Astrocyte (in vitro differentiated cells and primary cell): ENCODE measurements around the gene GOLIM4. TPM values are rescaled to one million over a fixed set of nuclear protein-coding genes. Genes with fewer than 3 reads are reported as not detected.

Experiments used
- DNase-seq: peaks from one replicate; pipeline ENCODE4 v3.0.0-alpha.2; 2010; ENCODE audit warnings: low read depth
- FAIRE-seq: peaks from 2 replicates; lab custom pipeline; 2011; peaks lifted over from hg19 to GRCh38; lab: Jason Lieb, UNC
- H2AFZ ChIP-seq: 2 replicates; pipeline ENCODE4 v1.6.0; 2012; ENCODE audit warnings: low read depth, low read length, inconsistent platforms
- H3K27ac ChIP-seq: 2 replicates; pipeline ENCODE4 v1.5.1; 2011; ENCODE audit warnings: low read depth, low read length, inconsistent platforms
- H3K27me3 ChIP-seq: 2 replicates; pipeline ENCODE4 v1.6.0; 2011; ENCODE audit warnings: low read length, inconsistent platforms; ENCODE audit not compliant: insufficient read depth
- H3K36me3 ChIP-seq: 2 replicates; pipeline ENCODE4 v1.5.1; 2011; ENCODE audit warnings: low read length, inconsistent platforms; ENCODE audit not compliant: insufficient read depth
- H3K4me1 ChIP-seq: 2 replicates; pipeline ENCODE4 v1.5.1; 2011; ENCODE audit warnings: low read length, inconsistent platforms; ENCODE audit not compliant: insufficient read depth
- H3K4me2 ChIP-seq: 2 replicates; pipeline ENCODE4 v1.6.0; 2012; ENCODE audit warnings: low read length, inconsistent platforms
- H3K4me3 ChIP-seq: 2 replicates; pipeline ENCODE4 v1.5.1; 2011; ENCODE audit warnings: low read depth, mild to moderate bottlenecking, low read length, inconsistent platforms; ENCODE audit not compliant: insufficient read depth
- H3K79me2 ChIP-seq: 2 replicates; pipeline ENCODE4 v1.6.0; 2012; ENCODE audit warnings: mild to moderate bottlenecking, low read length, inconsistent platforms; ENCODE audit not compliant: insufficient read depth
- H3K9ac ChIP-seq: 2 replicates; pipeline ENCODE4 v1.6.0; 2012; ENCODE audit warnings: mild to moderate bottlenecking, low read length, inconsistent platforms
- H3K9me3 ChIP-seq: 2 replicates; pipeline ENCODE4 v1.5.1; 2012; ENCODE audit warnings: low read depth, mild to moderate bottlenecking, low read length, inconsistent platforms; ENCODE audit not compliant: insufficient read depth
- H4K20me1 ChIP-seq: 2 replicates; pipeline ENCODE4 v1.6.0; 2012; ENCODE audit warnings: low read length, inconsistent platforms; ENCODE audit not compliant: insufficient read depth
- H3K27ac Mint-ChIP-seq: one replicate; pipeline ENCODE4 v1.8.0; 2021; ENCODE audit warnings: mild to moderate bottlenecking, mixed read lengths; ENCODE audit not compliant: unreplicated experiment
- H3K27me3 Mint-ChIP-seq: one replicate; pipeline ENCODE4 v1.8.0; 2021; ENCODE audit warnings: low read depth, mixed read lengths; ENCODE audit not compliant: unreplicated experiment
- H3K36me3 Mint-ChIP-seq: one replicate; pipeline ENCODE4 v1.8.0; 2021; ENCODE audit warnings: low read depth, mixed read lengths; ENCODE audit not compliant: unreplicated experiment
- H3K4me1 Mint-ChIP-seq: one replicate; pipeline ENCODE4 v1.8.0; 2021; ENCODE audit warnings: low read depth, mixed read lengths; ENCODE audit not compliant: unreplicated experiment
- H3K4me3 Mint-ChIP-seq: one replicate; pipeline ENCODE4 v1.8.0; 2021; ENCODE audit warnings: mild to moderate bottlenecking, moderate library complexity, mixed read lengths; ENCODE audit not compliant: unreplicated experiment
- H3K9me3 Mint-ChIP-seq: one replicate; pipeline ENCODE4 v1.8.0; 2021; ENCODE audit warnings: mild to moderate bottlenecking, mixed read lengths; ENCODE audit not compliant: unreplicated experiment
- EZH2 ChIP-seq: IDR thresholded peaks from 2 replicates; pipeline ENCODE4 v1.6.1; 2012; ENCODE audit warnings: mild to moderate bottlenecking, low read length, inconsistent platforms; ENCODE audit not compliant: insufficient read depth
- total RNA-seq: library from RNA; stranded (reverse); gene quantifications from 2 replicates; pipeline ENCODE4 v1.2.1, GENCODE V29; 2021
- TF ChIP-seq, protein P1 (sequence below): IDR thresholded peaks from 2 replicates; pipeline ENCODE4 v1.5.1; 2011; ENCODE audit warnings: low read depth, mild to moderate bottlenecking, inconsistent platforms, low read length, moderate library complexity; ENCODE audit not compliant: insufficient read depth

Gene GOLIM4
- total RNA-seq, 1 donor from 2014 or later: 51.5 TPM

DNA sequence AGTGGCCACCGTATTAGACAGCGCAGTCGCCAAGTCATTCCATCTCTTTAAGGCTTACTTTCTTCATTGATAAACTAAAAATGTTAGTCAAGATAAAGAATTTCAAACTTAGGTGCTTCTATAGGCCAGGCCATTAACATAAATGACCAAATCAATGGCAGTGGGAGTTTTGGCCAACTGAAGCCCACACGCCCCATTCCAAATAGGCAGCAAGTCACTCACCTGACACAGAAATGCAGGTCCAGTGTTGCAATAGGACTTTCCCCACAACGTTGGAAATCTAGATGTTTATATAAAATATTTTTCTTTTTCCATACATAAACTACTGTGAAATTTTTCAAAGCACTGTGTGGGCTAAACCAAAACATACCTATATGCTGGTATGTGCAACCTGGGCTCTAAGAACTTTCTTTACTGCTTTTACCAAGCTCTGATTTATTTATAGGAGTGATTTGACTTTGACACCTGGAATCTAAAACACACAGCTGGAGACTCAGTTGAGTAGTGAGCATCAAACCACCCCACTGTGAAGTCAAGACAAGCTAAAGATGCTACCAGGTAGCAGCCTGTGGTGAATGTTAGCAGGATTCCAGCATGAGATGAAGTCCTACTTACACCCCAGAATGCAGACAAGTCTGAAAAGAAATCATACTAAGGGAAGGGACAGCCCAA lies 15.1 kb downstream of the GOLIM4 start:
- Histone ChIP-seq H4K20me1 (peaks cover 62% of the 10 kb centered on the region), H3K27me3 (no peaks in the 10 kb centered on the region), H3K36me3 (no peaks in the 10 kb centered on the region), H3K9ac (no peak overlapping the region), H3K9me3 (no peaks in the 10 kb centered on the region), H3K79me2 (peaks cover 95% of the 10 kb centered on the region), H3K4me1 (peaks cover 3% of the 10 kb centered on the region), H2AFZ (no peak overlapping the region), H3K27ac (no peak overlapping the region), H3K4me3 (no peak overlapping the region), H3K4me2 (no peak overlapping the region)
- TF ChIP-seq, protein P1, sequence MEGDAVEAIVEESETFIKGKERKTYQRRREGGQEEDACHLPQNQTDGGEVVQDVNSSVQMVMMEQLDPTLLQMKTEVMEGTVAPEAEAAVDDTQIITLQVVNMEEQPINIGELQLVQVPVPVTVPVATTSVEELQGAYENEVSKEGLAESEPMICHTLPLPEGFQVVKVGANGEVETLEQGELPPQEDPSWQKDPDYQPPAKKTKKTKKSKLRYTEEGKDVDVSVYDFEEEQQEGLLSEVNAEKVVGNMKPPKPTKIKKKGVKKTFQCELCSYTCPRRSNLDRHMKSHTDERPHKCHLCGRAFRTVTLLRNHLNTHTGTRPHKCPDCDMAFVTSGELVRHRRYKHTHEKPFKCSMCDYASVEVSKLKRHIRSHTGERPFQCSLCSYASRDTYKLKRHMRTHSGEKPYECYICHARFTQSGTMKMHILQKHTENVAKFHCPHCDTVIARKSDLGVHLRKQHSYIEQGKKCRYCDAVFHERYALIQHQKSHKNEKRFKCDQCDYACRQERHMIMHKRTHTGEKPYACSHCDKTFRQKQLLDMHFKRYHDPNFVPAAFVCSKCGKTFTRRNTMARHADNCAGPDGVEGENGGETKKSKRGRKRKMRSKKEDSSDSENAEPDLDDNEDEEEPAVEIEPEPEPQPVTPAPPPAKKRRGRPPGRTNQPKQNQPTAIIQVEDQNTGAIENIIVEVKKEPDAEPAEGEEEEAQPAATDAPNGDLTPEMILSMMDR: no peak
- TF ChIP-seq EZH2: no peak
- DNase-seq (no peak), FAIRE-seq (no peak)
- Mint-ChIP-seq H3K4me3 (no peak overlapping the region), H3K9me3 (no peaks in the 10 kb centered on the region), H3K36me3 (no peaks in the 10 kb centered on the region), H3K4me1 (peaks cover 15% of the 10 kb centered on the region), H3K27ac (no peak overlapping the region), H3K27me3 (no peaks in the 10 kb centered on the region)

DNA sequence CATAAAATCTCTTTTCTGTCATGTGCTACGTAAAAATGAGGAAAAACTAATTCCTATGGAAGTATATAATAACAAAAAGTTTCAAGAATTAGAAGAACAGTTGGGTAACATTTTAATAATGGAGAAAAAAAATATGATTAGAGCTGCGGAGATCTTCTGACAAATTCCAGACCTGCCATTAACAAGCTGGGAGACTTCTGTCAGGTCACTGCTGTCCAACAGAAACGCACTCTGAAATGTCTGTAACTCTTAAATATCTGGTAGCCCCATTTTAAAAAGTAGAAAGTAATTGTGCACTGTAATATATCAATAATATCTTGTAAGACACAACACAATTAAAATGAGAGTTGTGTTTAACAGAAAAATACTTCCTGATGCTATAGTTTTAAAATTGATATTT lies 15.7 kb downstream of the GOLIM4 start:
- no peak overlapping the region for H3K27ac Mint-ChIP-seq
- Histone ChIP-seq H3K9ac (no peak overlapping the region), H3K36me3 (no peaks in the 10 kb centered on the region), H3K27ac (no peak overlapping the region), H4K20me1 (peaks cover 56% of the 10 kb centered on the region), H3K9me3 (no peaks in the 10 kb centered on the region), H3K4me2 (no peak overlapping the region), H3K27me3 (no peaks in the 10 kb centered on the region), H3K4me3 (no peak overlapping the region), H3K79me2 (peaks cover 91% of the 10 kb centered on the region), H2AFZ (no peak overlapping the region), H3K4me1 (peaks cover 3% of the 10 kb centered on the region)
- DNase-seq: no peak
- H3K4me3 Mint-ChIP-seq: no peak overlapping the region
- H3K36me3 Mint-ChIP-seq: no peaks in the 10 kb centered on the region
- no peaks in the 10 kb centered on the region for H3K27me3 Mint-ChIP-seq
- H3K9me3 Mint-ChIP-seq: no peaks in the 10 kb centered on the region
- peaks cover 15% of the 10 kb centered on the region for H3K4me1 Mint-ChIP-seq
- FAIRE-seq: no peak
- no peak for TF ChIP-seq EZH2
- TF ChIP-seq, protein P1: no peak

DNA sequence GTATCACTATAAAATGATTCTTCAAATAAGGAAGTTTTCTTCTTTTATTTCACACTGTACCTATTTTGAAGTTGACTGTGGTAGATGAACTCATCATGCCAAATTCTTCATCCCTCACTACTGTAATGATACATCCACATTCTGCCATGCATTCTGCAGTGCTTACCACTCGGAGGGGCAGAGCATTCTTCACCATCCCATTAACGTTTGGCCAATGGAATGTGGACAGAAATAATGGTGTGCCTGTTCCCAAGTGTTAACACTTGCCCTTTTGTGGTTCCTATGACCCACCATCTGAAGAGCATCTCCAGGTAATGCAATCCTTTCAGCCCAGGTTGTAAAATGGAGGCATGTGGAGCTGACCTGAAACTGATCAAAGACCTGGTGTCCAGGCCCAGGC lies 18.6 kb downstream of the GOLIM4 start:
- H3K4me3 Mint-ChIP-seq: no peak overlapping the region
- no peak for TF ChIP-seq EZH2
- TF ChIP-seq, protein P1: no peak
- H3K27ac Mint-ChIP-seq: peak overlapping the region; percentile 59
- H3K4me1 Mint-ChIP-seq: peaks cover 23% of the 10 kb centered on the region
- peaks cover 85% of the 10 kb centered on the region for H3K79me2 ChIP-seq
- no peaks in the 10 kb centered on the region for H3K9me3 Mint-ChIP-seq
- H3K27me3 ChIP-seq: no peaks in the 10 kb centered on the region
- no peaks in the 10 kb centered on the region for H3K9me3 ChIP-seq
- no peak overlapping the region for H3K4me3 ChIP-seq
- peaks cover 3% of the 10 kb centered on the region for H3K36me3 Mint-ChIP-seq
- peak overlapping the region; percentile 1 for H3K4me2 ChIP-seq
- peaks cover 5% of the 10 kb centered on the region for H3K4me1 ChIP-seq
- H3K36me3 ChIP-seq: no peaks in the 10 kb centered on the region
- DNase-seq: peak; percentile 43
- no peak for FAIRE-seq
- peaks cover 28% of the 10 kb centered on the region for H4K20me1 ChIP-seq
- H3K27ac ChIP-seq: peak overlapping the region; percentile 23
- no peak overlapping the region for H3K9ac ChIP-seq
- no peak overlapping the region for H2AFZ ChIP-seq
- H3K27me3 Mint-ChIP-seq: no peaks in the 10 kb centered on the region
